Endodermal cell (in vitro differentiated cells): ENCODE measurements around the gene DNAJA3. TPM values are rescaled to one million over a fixed set of nuclear protein-coding genes. Genes with fewer than 3 reads are reported as not detected.

Source experiments
- DNase-seq: peaks from one replicate; pipeline ENCODE4 v3.0.0-alpha.2; 2017
- H3K27ac ChIP-seq: 2 replicates; pipeline ENCODE4 v1.5.1; 2013; ENCODE audit warnings: mild to moderate bottlenecking, low read depth, low read length, moderate library complexity
- H3K27me3 ChIP-seq: 2 replicates; pipeline ENCODE4 v1.6.1; 2013; ENCODE audit warnings: mild to moderate bottlenecking, low read length, moderate library complexity; ENCODE audit not compliant: insufficient read depth, control insufficient read depth, poor library complexity, severe bottlenecking
- H3K36me3 ChIP-seq: 2 replicates; pipeline ENCODE4 v1.7.0; 2013; ENCODE audit warnings: mild to moderate bottlenecking, low read length, moderate library complexity; ENCODE audit not compliant: control insufficient read depth, insufficient read depth
- H3K4me1 ChIP-seq: one replicate; pipeline ENCODE4 v1.7.0; 2013; ENCODE audit warnings: low read length; ENCODE audit not compliant: control insufficient read depth, insufficient read depth
- H3K4me3 ChIP-seq: 2 replicates; pipeline ENCODE4 v1.5.1; 2013; ENCODE audit warnings: mild to moderate bottlenecking, low read length, moderate library complexity
- H3K9ac ChIP-seq: 2 replicates; pipeline ENCODE4 v1.6.1; 2013; ENCODE audit warnings: mild to moderate bottlenecking, low read length, moderate library complexity; ENCODE audit not compliant: poor library complexity, severe bottlenecking; ENCODE audit errors: extremely low read depth
- H3K9me3 ChIP-seq: 2 replicates; pipeline ENCODE4 v1.6.1; 2013; ENCODE audit warnings: mild to moderate bottlenecking, low read length, moderate library complexity; ENCODE audit not compliant: control insufficient read depth
- H3K27ac Mint-ChIP-seq: 2 replicates; pipeline ENCODE4 v1.8.0; 2020; ENCODE audit warnings: mixed read lengths
- H3K27me3 Mint-ChIP-seq: 2 replicates; pipeline ENCODE4 v1.8.0; 2021; ENCODE audit warnings: mild to moderate bottlenecking, mixed read lengths; ENCODE audit not compliant: insufficient read depth
- H3K36me3 Mint-ChIP-seq: 2 replicates; pipeline ENCODE4 v1.8.0; 2020; ENCODE audit warnings: low read depth, mixed read lengths
- H3K4me1 Mint-ChIP-seq: 2 replicates; pipeline ENCODE4 v1.8.0; 2020; ENCODE audit warnings: mixed read lengths
- H3K4me3 Mint-ChIP-seq: 2 replicates; pipeline ENCODE4 v1.8.0; 2020; ENCODE audit warnings: mild to moderate bottlenecking, moderate library complexity, mixed read lengths
- H3K9me3 Mint-ChIP-seq: 2 replicates; pipeline ENCODE4 v1.8.0; 2020; ENCODE audit warnings: mild to moderate bottlenecking, mixed read lengths
- WGBS, 2 experiments: methylation state at CpG; one replicate each; pipeline versions ENCODE4 v1.1.5 to v1.1.7; 2013; ENCODE audit warnings: missing lambda C conversion rate in 2 of 2, mixed read lengths in 1 of 2; ENCODE audit not compliant: insufficient coverage in 1 of 2, insufficient read length in 1 of 2; 5-methylcytosine and 5-hydroxymethylcytosine counted together
- total RNA-seq, 2 donors: library from RNA; stranded (reverse); fragmentation: NEBNext Ultra II Directional in 1 of 2; extraction: Animal tissue kit (Norgen Biotek cat#: 25700) in 1 of 2; gene quantifications; 2 replicates in 1 of 2; 3 replicates in 1 of 2; pipeline ENCODE4 v1.2.1, GENCODE V29; 2021
- TF ChIP-seq, protein P1 (sequence below): fragments of 200-600 bp; sonication (generic); conservative IDR thresholded peaks from 2 replicates; pipeline ENCODE4 v1.5.0; 2021; ENCODE audit warnings: antibody characterized with exemption, mild to moderate bottlenecking

The DNAJA3 gene
- total RNA-seq, 2 donors from 2014 or later, result 37.4 to 38.5 TPM

DNA sequence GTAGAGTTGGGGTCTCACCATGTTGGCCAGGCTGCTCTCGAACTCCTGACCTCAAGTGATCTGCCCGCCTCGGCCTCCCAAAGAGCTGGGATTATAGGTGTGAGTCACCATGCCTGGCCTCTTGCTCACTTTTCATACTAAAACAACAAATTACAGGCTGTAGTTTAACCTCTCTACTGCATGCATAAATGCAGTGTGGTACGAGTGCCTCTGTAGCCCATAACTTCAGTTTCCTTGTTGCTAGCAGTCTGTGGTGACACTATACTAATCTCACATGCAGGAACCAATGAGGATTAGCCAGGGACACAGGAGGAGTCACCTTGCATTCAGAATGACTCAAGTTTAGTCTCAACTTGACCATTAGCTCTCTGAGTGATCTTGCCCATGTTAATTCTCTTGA lies 70.6 kb downstream of the DNAJA3 start:
- no peak for DNase-seq
- no peaks in the 10 kb centered on the region for H3K9me3 ChIP-seq
- Mint-ChIP-seq H3K4me3 (no peak overlapping the region), H3K9me3 (no peaks in the 10 kb centered on the region), H3K27me3 (no peaks in the 10 kb centered on the region), H3K36me3 (no peaks in the 10 kb centered on the region), H3K27ac (no peak overlapping the region), H3K4me1 (peaks cover 32% of the 10 kb centered on the region)
- 89 to 94% methylated on average over 4 of the region's 4 CpGs for WGBS, 2 experiments
- H3K9ac ChIP-seq, result no peak overlapping the region
- H3K27ac ChIP-seq, result no peak overlapping the region
- no peaks in the 10 kb centered on the region for H3K27me3 ChIP-seq
- peaks cover 17% of the 10 kb centered on the region for H3K4me1 ChIP-seq
- no peak overlapping the region for H3K4me3 ChIP-seq
- TF ChIP-seq, protein P1, sequence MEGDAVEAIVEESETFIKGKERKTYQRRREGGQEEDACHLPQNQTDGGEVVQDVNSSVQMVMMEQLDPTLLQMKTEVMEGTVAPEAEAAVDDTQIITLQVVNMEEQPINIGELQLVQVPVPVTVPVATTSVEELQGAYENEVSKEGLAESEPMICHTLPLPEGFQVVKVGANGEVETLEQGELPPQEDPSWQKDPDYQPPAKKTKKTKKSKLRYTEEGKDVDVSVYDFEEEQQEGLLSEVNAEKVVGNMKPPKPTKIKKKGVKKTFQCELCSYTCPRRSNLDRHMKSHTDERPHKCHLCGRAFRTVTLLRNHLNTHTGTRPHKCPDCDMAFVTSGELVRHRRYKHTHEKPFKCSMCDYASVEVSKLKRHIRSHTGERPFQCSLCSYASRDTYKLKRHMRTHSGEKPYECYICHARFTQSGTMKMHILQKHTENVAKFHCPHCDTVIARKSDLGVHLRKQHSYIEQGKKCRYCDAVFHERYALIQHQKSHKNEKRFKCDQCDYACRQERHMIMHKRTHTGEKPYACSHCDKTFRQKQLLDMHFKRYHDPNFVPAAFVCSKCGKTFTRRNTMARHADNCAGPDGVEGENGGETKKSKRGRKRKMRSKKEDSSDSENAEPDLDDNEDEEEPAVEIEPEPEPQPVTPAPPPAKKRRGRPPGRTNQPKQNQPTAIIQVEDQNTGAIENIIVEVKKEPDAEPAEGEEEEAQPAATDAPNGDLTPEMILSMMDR, result no peak
- peaks cover 12% of the 10 kb centered on the region for H3K36me3 ChIP-seq

DNA sequence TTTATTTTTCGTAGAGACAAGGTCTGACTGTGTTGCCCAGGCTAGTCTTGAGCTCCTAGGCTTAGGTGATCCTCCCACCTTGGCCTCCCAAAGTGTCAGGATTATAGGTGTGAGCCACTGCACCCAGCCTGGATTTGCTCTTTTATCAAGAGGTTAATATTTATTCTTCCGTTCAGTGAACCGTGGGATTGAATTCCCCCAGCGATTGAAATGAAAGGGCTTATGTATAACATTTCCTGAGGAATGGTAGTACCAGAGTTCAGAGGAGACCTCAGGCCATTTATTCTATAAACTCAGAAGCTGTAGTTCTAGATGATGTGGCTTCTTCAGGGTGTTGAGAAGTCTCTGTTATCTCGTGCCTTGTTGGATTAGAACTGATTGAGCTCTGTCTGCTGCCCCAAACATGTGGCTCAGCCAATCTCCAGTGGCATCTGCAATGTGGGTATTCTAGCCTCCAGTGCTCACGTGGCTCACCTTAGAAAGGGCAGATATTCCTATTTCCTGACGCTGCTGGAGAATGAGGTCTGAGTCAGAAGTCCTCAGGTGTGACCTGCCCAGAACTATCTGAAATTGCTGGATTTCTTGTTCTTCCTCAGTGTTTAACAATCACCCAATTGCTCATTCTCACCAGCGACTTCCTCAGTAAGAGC lies 73.0 kb downstream of the DNAJA3 start:
- no peak overlapping the region for H3K27ac Mint-ChIP-seq
- no peak for DNase-seq
- H3K36me3 ChIP-seq, result peaks cover 12% of the 10 kb centered on the region
- H3K4me3 Mint-ChIP-seq, result no peak overlapping the region
- H3K27me3 Mint-ChIP-seq, result no peaks in the 10 kb centered on the region
- no peaks in the 10 kb centered on the region for H3K27me3 ChIP-seq
- WGBS, 2 experiments, result 91 to 94% methylated on average over 8 of the region's 8 CpGs
- peaks cover 43% of the 10 kb centered on the region for H3K4me1 Mint-ChIP-seq
- no peaks in the 10 kb centered on the region for H3K9me3 ChIP-seq
- no peaks in the 10 kb centered on the region for H3K9me3 Mint-ChIP-seq
- TF ChIP-seq, protein P1, result no peak
- H3K4me1 ChIP-seq, result peaks cover 19% of the 10 kb centered on the region
- no peak overlapping the region for H3K9ac ChIP-seq
- no peak overlapping the region for H3K4me3 ChIP-seq
- no peak overlapping the region for H3K27ac ChIP-seq
- no peaks in the 10 kb centered on the region for H3K36me3 Mint-ChIP-seq

DNA sequence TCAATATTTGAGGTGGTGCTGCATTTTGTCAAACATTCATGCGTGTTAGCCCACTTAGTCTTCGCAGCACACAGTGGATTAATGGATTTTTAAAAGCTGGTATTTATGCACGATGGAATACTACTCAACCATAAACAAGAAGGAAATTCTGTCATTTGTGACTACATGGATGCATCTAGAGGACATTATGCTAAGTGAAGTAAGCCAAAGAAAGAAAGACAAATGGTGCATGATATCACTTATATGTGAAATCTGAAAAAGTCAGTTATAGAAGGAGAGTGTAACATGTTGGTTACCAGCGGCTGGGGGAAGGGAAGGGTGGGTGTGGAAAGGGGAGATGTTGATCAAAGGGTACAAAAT lies 73.5 kb downstream of the DNAJA3 start:
- peaks cover 19% of the 10 kb centered on the region for H3K4me1 ChIP-seq
- Mint-ChIP-seq H3K27me3 (no peaks in the 10 kb centered on the region), H3K9me3 (no peaks in the 10 kb centered on the region), H3K36me3 (no peaks in the 10 kb centered on the region), H3K27ac (no peak overlapping the region), H3K4me3 (no peak overlapping the region), H3K4me1 (peaks cover 43% of the 10 kb centered on the region)
- TF ChIP-seq, protein P1, result no peak
- H3K27me3 ChIP-seq, result no peaks in the 10 kb centered on the region
- DNase-seq, result no peak
- H3K9me3 ChIP-seq, result no peaks in the 10 kb centered on the region
- 89 to 96% methylated on average over 3 to 4 of the region's 4 CpGs for WGBS, 2 experiments
- H3K9ac ChIP-seq, result no peak overlapping the region
- no peak overlapping the region for H3K27ac ChIP-seq
- H3K4me3 ChIP-seq, result no peak overlapping the region
- H3K36me3 ChIP-seq, result peaks cover 12% of the 10 kb centered on the region
